Right atrium auricular region (tissue), 2 donors: ENCODE results near the gene STAMBPL1. TPM values are rescaled to one million over a fixed set of nuclear protein-coding genes. Genes with fewer than 3 reads are reported as not detected.

Experiments
- DNase-seq: peaks from one replicate; pipeline ENCODE4 v3.0.0-alpha.2; 2019; ENCODE audit warnings: low spot score
- H3K27ac ChIP-seq, 2 donors: fragments of 200-600 bp; sonication (generic); 1 replicate in 1 of 2; 2 replicates in 1 of 2; pipeline ENCODE4 v1.5.1; 2016 to 2019
- H3K27me3 ChIP-seq, 2 donors: fragments of 200-600 bp; sonication (generic); one replicate each; pipeline versions ENCODE4 v1.5.1 to v1.6.0; 2017 to 2019
- H3K36me3 ChIP-seq: fragments of 200-600 bp; sonication (generic); one replicate; pipeline ENCODE4 v1.5.1; 2016
- H3K4me1 ChIP-seq, 2 donors: fragments of 200-600 bp; sonication (generic); one replicate each; pipeline versions ENCODE4 v1.5.1 to v1.6.0; 2017 to 2019
- H3K4me3 ChIP-seq, 2 donors: fragments of 200-600 bp; sonication (generic); 1 replicate in 1 of 2; 2 replicates in 1 of 2; pipeline ENCODE4 v1.5.1; 2017 to 2019; ENCODE audit warnings: mild to moderate bottlenecking in 1 of 2, moderate library complexity in 1 of 2
- H3K9me3 ChIP-seq, 2 donors: fragments of 200-600 bp; sonication (generic); one replicate each; pipeline ENCODE4 v1.5.1; 2019
- total RNA-seq, 2 donors: library from RNA; depleted of rRNA; stranded (reverse); fragments of >200 nt; gene quantifications; one replicate each; pipeline ENCODE4 v1.1.0, GENCODE V29; 2016
- TF ChIP-seq, protein P1 (sequence below), 2 donors: fragments of 200-600 bp; sonication (generic); IDR thresholded peaks; one replicate each; pipeline ENCODE4 v1.5.1; 2019; ENCODE audit warnings: antibody characterized with exemption in 2 of 2

STAMBPL1 gene
- total RNA-seq, 2 donors from 2014 or later, result 8.8 to 13.8 TPM

DNA sequence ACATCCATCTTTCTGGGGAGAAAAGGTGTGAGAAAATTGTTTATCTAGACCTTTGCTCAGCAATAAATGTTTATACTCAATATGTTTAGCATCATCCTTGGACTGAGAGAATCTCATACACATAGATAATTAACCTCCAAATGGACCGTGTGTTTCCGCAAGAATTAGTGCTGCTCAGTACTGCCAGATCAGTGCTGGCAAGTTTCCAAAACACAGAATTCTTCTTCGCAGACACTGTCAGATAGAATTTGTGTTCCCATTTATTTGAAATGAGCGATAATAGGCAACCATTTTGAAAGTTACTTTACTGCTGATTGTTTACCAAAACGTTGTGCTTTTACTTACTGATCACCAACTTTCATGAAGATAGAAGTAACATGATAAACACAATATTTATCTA is 33.7 kb downstream of the STAMBPL1 start:
- H3K27me3 ChIP-seq, result no peaks in the 10 kb centered on the region
- no peak for DNase-seq
- no peaks in the 10 kb centered on the region for H3K36me3 ChIP-seq
- H3K4me3 ChIP-seq, result no peak overlapping the region
- TF ChIP-seq, protein P1, sequence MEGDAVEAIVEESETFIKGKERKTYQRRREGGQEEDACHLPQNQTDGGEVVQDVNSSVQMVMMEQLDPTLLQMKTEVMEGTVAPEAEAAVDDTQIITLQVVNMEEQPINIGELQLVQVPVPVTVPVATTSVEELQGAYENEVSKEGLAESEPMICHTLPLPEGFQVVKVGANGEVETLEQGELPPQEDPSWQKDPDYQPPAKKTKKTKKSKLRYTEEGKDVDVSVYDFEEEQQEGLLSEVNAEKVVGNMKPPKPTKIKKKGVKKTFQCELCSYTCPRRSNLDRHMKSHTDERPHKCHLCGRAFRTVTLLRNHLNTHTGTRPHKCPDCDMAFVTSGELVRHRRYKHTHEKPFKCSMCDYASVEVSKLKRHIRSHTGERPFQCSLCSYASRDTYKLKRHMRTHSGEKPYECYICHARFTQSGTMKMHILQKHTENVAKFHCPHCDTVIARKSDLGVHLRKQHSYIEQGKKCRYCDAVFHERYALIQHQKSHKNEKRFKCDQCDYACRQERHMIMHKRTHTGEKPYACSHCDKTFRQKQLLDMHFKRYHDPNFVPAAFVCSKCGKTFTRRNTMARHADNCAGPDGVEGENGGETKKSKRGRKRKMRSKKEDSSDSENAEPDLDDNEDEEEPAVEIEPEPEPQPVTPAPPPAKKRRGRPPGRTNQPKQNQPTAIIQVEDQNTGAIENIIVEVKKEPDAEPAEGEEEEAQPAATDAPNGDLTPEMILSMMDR (IDR thresholded peaks at IDR 0.05), result no peak
- H3K9me3 ChIP-seq, result no peaks in the 10 kb centered on the region
- H3K4me1 ChIP-seq, result no peaks in the 10 kb centered on the region
- H3K27ac ChIP-seq, result peak overlapping the region; percentile 49 to 56

- Histone ChIP-seq H3K27me3 (no peaks in the 10 kb centered on the region), H3K27ac (no peak overlapping the region), H3K9me3 (no peaks in the 10 kb centered on the region), H3K4me1 (peaks cover 0 to 4% of the 10 kb centered on the region in 2 donors), H3K4me3 (no peak overlapping the region), H3K36me3 (no peaks in the 10 kb centered on the region)
- no peak for DNase-seq
- TF ChIP-seq, protein P1 (IDR thresholded peaks at IDR 0.05), result no peak
Observed at GRCh38 chr10:88915781-88916180, 35.7 kb downstream of the STAMBPL1 start.

DNA sequence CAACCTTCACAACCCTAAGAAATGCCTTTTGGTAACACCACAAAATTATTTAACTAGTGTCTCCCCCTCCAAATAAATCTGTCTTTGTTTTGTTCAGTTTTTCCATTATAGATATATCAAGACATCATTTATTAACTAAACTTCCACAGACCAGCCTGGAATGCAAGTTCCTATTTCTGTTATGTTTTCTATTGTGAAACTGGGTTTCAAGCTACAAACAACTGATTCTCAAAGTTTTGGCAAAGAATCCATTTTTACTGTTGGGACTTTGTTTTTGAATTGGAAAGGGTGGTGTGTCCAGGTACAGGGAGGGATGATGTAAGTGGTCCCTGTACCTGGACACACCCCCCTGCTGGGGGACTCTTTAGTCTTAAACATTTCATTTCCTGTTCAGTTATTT is 36.2 kb downstream of the STAMBPL1 start:
- H3K9me3 ChIP-seq, result no peaks in the 10 kb centered on the region
- no peak overlapping the region for H3K4me3 ChIP-seq
- H3K4me1 ChIP-seq, result peaks cover 0 to 8% of the 10 kb centered on the region in 2 donors
- H3K27ac ChIP-seq, result no peak overlapping the region
- no peaks in the 10 kb centered on the region for H3K27me3 ChIP-seq
- H3K36me3 ChIP-seq, result no peaks in the 10 kb centered on the region
- TF ChIP-seq, protein P1 (IDR thresholded peaks at IDR 0.05), result no peak
- DNase-seq, result no peak

DNA sequence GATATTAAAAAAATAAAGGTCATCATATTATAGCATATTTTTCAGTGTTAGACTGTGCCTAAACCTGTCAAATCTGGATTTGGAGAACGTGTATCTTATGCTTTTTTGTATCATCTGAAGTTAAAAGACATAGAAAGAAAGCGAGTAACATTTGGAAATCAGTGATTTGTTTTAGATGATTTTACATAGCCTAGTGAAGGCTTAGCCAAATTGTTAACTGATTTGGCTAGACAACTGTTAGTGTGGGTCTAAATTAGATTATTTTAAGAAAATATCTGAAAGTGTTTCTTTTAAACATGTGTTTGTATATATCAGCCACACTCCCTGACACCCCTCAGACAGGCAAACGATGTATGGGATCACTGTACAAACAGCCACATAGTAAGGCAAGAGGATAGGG is 36.9 kb downstream of the STAMBPL1 start:
- H3K4me3 ChIP-seq, result no peak overlapping the region
- no peaks in the 10 kb centered on the region for H3K9me3 ChIP-seq
- H3K4me1 ChIP-seq, result peaks cover 0 to 12% of the 10 kb centered on the region in 2 donors
- no peak for DNase-seq
- H3K27ac ChIP-seq, result no peak overlapping the region
- TF ChIP-seq, protein P1 (IDR thresholded peaks at IDR 0.05), result no peak
- no peaks in the 10 kb centered on the region for H3K27me3 ChIP-seq
- no peaks in the 10 kb centered on the region for H3K36me3 ChIP-seq

GRCh38 chr10:88918191-88918905 is 38.3 kb downstream of the STAMBPL1 start:
- no peak for DNase-seq
- no peaks in the 10 kb centered on the region for H3K9me3 ChIP-seq
- H3K4me1 ChIP-seq, result peaks cover 0 to 12% of the 10 kb centered on the region in 2 donors
- H3K27ac ChIP-seq, result no peak overlapping the region
- H3K36me3 ChIP-seq, result no peaks in the 10 kb centered on the region
- H3K27me3 ChIP-seq, result no peaks in the 10 kb centered on the region
- TF ChIP-seq, protein P1 (IDR thresholded peaks at IDR 0.05), result no peak
- H3K4me3 ChIP-seq, result no peak overlapping the region

DNA sequence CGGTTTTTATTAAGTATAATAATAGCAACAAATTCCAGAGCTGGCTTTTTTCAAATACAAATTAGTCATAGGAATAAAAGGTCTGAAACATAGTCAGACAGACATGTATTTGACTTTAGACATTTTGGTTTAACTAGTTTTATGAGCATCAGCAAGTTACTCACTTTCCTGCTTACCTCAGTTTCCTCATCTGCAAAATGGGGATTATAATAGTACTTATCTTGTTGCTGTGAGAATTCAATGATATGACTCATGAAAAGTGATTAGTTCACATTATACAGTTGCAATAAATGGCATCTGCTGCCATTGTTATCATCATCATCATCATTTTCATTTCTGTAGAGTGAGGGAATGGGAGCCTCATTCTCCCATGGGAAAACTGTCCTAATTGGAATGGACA is 39.0 kb downstream of the STAMBPL1 start:
- TF ChIP-seq, protein P1 (IDR thresholded peaks at IDR 0.05), result no peak
- no peaks in the 10 kb centered on the region for H3K27me3 ChIP-seq
- H3K4me3 ChIP-seq, result no peak overlapping the region
- DNase-seq, result no peak
- no peaks in the 10 kb centered on the region for H3K36me3 ChIP-seq
- H3K4me1 ChIP-seq, result peaks cover 0 to 12% of the 10 kb centered on the region in 2 donors
- no peak overlapping the region for H3K27ac ChIP-seq
- H3K9me3 ChIP-seq, result no peaks in the 10 kb centered on the region
